ENCODE measurements around the gene NKAIN4. TPM values are rescaled to one million over a fixed set of nuclear protein-coding genes. Genes with fewer than 3 reads are reported as not detected.

NKAIN4 gene
- total and polyA plus RNA-seq, 12 donors = 0.15 to 2.8 (median 0.36) TPM; not detected in 6

GRCh38 chr20:63204362-63204761 lies 49.9 kb downstream of the NKAIN4 start:
- H3K27me3 ChIP-seq = no peaks in the 10 kb centered on the region
- intact Hi-C loops (cut with DNase I) = no loop called here
- no peak overlapping the region for H3K4me3 ChIP-seq
- H3K4me1 ChIP-seq (replicated peaks in 1 of 2) = peaks cover 6 to 19% of the 10 kb centered on the region in 2 donors
- H3K27ac ChIP-seq = no peak overlapping the region
- peaks cover 0 to 63% of the 10 kb centered on the region in 2 donors for H3K36me3 ChIP-seq (replicated peaks in 1 of 2)
- WGBS, 4 donors = 92 to 97% (median 94%) methylated on average over 3 to 5 of the region's 5 CpGs
- H3K9me3 ChIP-seq (replicated peaks in 1 of 3) = no peaks in the 10 kb centered on the region
- TF ChIP-seq POLR2A (IDR thresholded peaks at IDR 0.05) = no peak
- TF ChIP-seq CTCF (IDR thresholded peaks at IDR 0.05) = no peak
- no peak for DNase-seq

- Histone ChIP-seq H3K36me3 (replicated peaks in 1 of 2) (peaks cover 0 to 52% of the 10 kb centered on the region in 2 donors), H3K4me1 (replicated peaks in 1 of 2) (peaks cover 6 to 30% of the 10 kb centered on the region in 2 donors), H3K27me3 (no peaks in the 10 kb centered on the region), H3K4me3 (no peak overlapping the region), H3K9me3 (replicated peaks in 1 of 3) (no peaks in the 10 kb centered on the region), H3K27ac (no peak overlapping the region)
- no peak for DNase-seq
- TF ChIP-seq CTCF (IDR thresholded peaks at IDR 0.05) = no peak
- 91 to 96% (median 92%) methylated on average over 22 to 29 of the region's 29 CpGs for WGBS, 4 donors
- intact Hi-C loops (cut with DNase I) = no loop called here
Measured at GRCh38 chr20:63202811-63203526, 51.3 kb downstream of the NKAIN4 start.

- no peaks in the 10 kb centered on the region for H3K9me3 ChIP-seq (replicated peaks in 1 of 3)
- intact Hi-C loops (cut with DNase I) = no loop called here
- no peak overlapping the region for H3K4me3 ChIP-seq
- no peaks in the 10 kb centered on the region for H3K27me3 ChIP-seq
- no peak for DNase-seq
- no peak for TF ChIP-seq POLR2A (IDR thresholded peaks at IDR 0.05)
- no peak for TF ChIP-seq CTCF (IDR thresholded peaks at IDR 0.05)
- H3K4me1 ChIP-seq (replicated peaks in 1 of 2) = peaks cover 6 to 26% of the 10 kb centered on the region in 2 donors
- H3K27ac ChIP-seq = no peak overlapping the region
- H3K36me3 ChIP-seq (replicated peaks in 1 of 2) = peaks cover 0 to 49% of the 10 kb centered on the region in 2 donors
- 84 to 91% (median 90%) methylated on average over 11 to 17 of the region's 17 CpGs for WGBS, 4 donors
Measured at GRCh38 chr20:63202021-63202420, 52.2 kb downstream of the NKAIN4 start.

GRCh38 chr20:63198606-63199005 lies 55.7 kb downstream of the NKAIN4 start:
- TF ChIP-seq CTCF (IDR thresholded peaks at IDR 0.05) (no peak), POLR2A (IDR thresholded peaks at IDR 0.05) (no peak)
- H3K36me3 ChIP-seq (replicated peaks in 1 of 2) = peaks cover 0 to 45% of the 10 kb centered on the region in 2 donors
- 51 to 67% (median 55%) methylated on average over 7 of the region's 7 CpGs for WGBS, 4 donors

More at GRCh38 chr20:63198606-63199005, 55.7 kb downstream of the NKAIN4 start:
- no peak for DNase-seq
- Histone ChIP-seq H3K27me3 (no peaks in the 10 kb centered on the region), H3K27ac (no peak overlapping the region), H3K4me1 (replicated peaks in 1 of 2) (peaks cover 0 to 19% of the 10 kb centered on the region in 2 donors), H3K4me3 (no peak overlapping the region), H3K9me3 (replicated peaks in 1 of 3) (no peaks in the 10 kb centered on the region)
- intact Hi-C loops (cut with DNase I) = no loop called here

All from adrenal gland (tissue), 12 donors.